Sigmoid colon (tissue), 4 donors: ENCODE measurements around the gene SPRYD3.

Experiments
- EP300 ChIP-seq, 4 donors: sonication (generic); formaldehyde crosslinking; IDR thresholded peaks; one replicate each; pipeline ENCODE4 v1.6.1; 2017; ENCODE audit warnings: antibody characterized with exemption in 4 of 4
- POLR2A ChIP-seq, 2 donors: fragments of 450-650 bp; IDR thresholded peaks; one replicate each; pipeline ENCODE4 v1.6.1; 2016; ENCODE audit warnings: antibody characterized with exemption in 2 of 2, mild to moderate bottlenecking in 2 of 2, moderate library complexity in 2 of 2
- POLR2AphosphoS5 ChIP-seq, 4 donors: sonication (generic); formaldehyde crosslinking; IDR thresholded peaks; one replicate each; pipeline ENCODE4 v1.6.1; 2017; ENCODE audit warnings: antibody characterized with exemption in 4 of 4
- TF ChIP-seq, protein P1 (sequence below), 4 experiments: fragments of 450-650 bp in 3 of 4; fragments of 200-600 bp in 1 of 4; IDR thresholded peaks; one replicate each; pipeline ENCODE4 v1.5.1; 2016 to 2019; ENCODE audit warnings: antibody characterized with exemption in 4 of 4, mild to moderate bottlenecking in 3 of 4, moderate library complexity in 2 of 4

DNA sequence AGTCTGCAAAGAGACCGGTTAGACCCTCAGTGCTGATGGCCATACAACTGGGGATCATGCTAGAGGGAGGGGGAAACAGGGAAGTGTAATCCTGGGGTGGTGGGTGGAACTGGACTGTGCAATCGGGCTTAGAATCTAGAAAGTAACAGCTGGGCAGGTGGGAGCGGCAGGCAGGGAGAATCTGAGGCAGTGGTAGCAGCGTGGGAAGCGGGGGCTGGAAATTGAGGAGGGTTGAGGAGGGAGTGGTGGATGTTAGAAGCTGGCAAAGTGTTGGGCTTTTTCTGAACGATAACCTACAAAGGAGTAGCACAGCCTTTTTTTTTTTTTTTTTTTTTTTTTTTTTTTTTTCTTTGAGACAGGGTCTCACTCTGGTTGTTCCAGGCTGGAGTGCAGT, 15.2 kb upstream of the SPRYD3 start:
- TF ChIP-seq, protein P1, sequence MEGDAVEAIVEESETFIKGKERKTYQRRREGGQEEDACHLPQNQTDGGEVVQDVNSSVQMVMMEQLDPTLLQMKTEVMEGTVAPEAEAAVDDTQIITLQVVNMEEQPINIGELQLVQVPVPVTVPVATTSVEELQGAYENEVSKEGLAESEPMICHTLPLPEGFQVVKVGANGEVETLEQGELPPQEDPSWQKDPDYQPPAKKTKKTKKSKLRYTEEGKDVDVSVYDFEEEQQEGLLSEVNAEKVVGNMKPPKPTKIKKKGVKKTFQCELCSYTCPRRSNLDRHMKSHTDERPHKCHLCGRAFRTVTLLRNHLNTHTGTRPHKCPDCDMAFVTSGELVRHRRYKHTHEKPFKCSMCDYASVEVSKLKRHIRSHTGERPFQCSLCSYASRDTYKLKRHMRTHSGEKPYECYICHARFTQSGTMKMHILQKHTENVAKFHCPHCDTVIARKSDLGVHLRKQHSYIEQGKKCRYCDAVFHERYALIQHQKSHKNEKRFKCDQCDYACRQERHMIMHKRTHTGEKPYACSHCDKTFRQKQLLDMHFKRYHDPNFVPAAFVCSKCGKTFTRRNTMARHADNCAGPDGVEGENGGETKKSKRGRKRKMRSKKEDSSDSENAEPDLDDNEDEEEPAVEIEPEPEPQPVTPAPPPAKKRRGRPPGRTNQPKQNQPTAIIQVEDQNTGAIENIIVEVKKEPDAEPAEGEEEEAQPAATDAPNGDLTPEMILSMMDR (IDR thresholded peaks at IDR 0.05) = no peak
- TF ChIP-seq EP300 (IDR thresholded peaks at IDR 0.05) (no peak), POLR2A (IDR thresholded peaks at IDR 0.05) (no peak), POLR2AphosphoS5 (IDR thresholded peaks at IDR 0.05) (no peak)
